GM18868 (cell line): ENCODE measurements around the gene ISG20L2.

Source experiments
- ATAC-seq: cut with Tn5 transposase; IDR thresholded peaks from one replicate; pipeline ENCODE4 v1.9.1; 2021; ENCODE audit warnings: mild to moderate bottlenecking, moderate library complexity; ENCODE audit not compliant: unreplicated experiment

Gene ISG20L2

GRCh38 chr1:156742017-156742416 lies 13.5 kb upstream of the ISG20L2 start:
- ATAC-seq = no peak

- no peak for ATAC-seq
These were observed 13.0 kb upstream of the ISG20L2 start for GRCh38 chr1:156741481-156741983.

GRCh38 chr1:156740741-156741480 lies 12.3 kb upstream of the ISG20L2 start, which contains the start of gene MRPL24:
Gene MRPL24 (minus strand): TSS chr1:156741088. CDS start chr1:156738704, 2,384 bp downstream.
- peak; percentile 85 for ATAC-seq

- no peak for ATAC-seq
These were observed 11.7 kb upstream of the ISG20L2 start for GRCh38 chr1:156740237-156740740.

- no peak for ATAC-seq
These were observed 10.3 kb upstream of the ISG20L2 start for GRCh38 chr1:156738916-156739315.

GRCh38 chr1:156738407-156738806 lies 9.8 kb upstream of the ISG20L2 start:
- no peak for ATAC-seq

GRCh38 chr1:156733989-156734584 lies 5.5 kb upstream of the ISG20L2 start:
- no peak for ATAC-seq

- ATAC-seq = peak; percentile 56
These were observed 504 bp downstream of the ISG20L2 start, which contains the start of gene METTL25B for GRCh38 chr1:156727926-156728598. Gene METTL25B (plus strand): TSS chr1:156728469. CDS start chr1:156729105, 636 bp downstream.

GRCh38 chr1:156727492-156727891 lies 1.1 kb downstream of the ISG20L2 start:
- no peak for ATAC-seq

GRCh38 chr1:156726549-156727226 lies 1.9 kb downstream of the ISG20L2 start:
- no peak for ATAC-seq

GRCh38 chr1:156725683-156726280 lies 2.8 kb downstream of the ISG20L2 start:
- peak; percentile 39 for ATAC-seq

- no peak for ATAC-seq
These were observed 7.0 kb downstream of the ISG20L2 start for GRCh38 chr1:156721535-156721934.

GRCh38 chr1:156721131-156721530 lies 7.4 kb downstream of the ISG20L2 start:
- ATAC-seq = no peak

- ATAC-seq = no peak
These were observed 11.2 kb downstream of the ISG20L2 start for GRCh38 chr1:156717351-156717750.

- ATAC-seq = no peak
These were observed 13.7 kb downstream of the ISG20L2 start for GRCh38 chr1:156714830-156715229.

- ATAC-seq = no peak
These were observed 15.9 kb downstream of the ISG20L2 start for GRCh38 chr1:156712626-156713025.

GRCh38 chr1:156711011-156711817 lies 17.4 kb downstream of the ISG20L2 start:
- ATAC-seq = no peak

GRCh38 chr1:156709757-156710489 lies 18.6 kb downstream of the ISG20L2 start:
- ATAC-seq = no peak

- no peak for ATAC-seq
These were observed 19.5 kb downstream of the ISG20L2 start for GRCh38 chr1:156709031-156709430.
